Stimulated activated naive CD4-positive, alpha-beta T cell (primary cell): ENCODE measurements around the gene SLC22A1.
"Not testable (repeated sequence)": the region's sequence is repeated elsewhere in the genome, so short reads cannot be mapped to it uniquely, and the experiment has no call there.

ENCODE experiments used
- DNase-seq, 6 experiments: peaks; one replicate each; lab custom pipeline; 2025; lab: John Stamatoyannopoulos, UW

SLC22A1 gene

DNA sequence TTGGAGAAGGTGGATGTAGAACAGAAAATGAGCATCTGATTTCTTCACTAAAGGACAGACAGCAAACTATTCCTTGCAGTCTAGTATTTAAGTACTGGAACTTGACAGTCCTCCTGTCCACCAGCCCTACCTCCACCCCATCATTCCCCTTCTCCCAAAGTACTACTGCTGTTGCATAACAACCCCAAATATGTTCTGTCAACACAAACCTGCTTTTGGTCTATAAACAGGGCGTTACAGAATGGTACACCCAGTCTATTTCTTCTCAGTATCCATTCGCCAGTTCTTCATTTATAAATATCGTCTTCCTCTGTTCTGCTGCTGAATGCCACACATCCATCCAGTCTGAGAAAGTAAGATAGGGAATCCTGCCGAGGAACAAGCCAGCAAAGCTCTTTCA lies 27.7 kb upstream of the SLC22A1 start:
- no peak for DNase-seq

DNA sequence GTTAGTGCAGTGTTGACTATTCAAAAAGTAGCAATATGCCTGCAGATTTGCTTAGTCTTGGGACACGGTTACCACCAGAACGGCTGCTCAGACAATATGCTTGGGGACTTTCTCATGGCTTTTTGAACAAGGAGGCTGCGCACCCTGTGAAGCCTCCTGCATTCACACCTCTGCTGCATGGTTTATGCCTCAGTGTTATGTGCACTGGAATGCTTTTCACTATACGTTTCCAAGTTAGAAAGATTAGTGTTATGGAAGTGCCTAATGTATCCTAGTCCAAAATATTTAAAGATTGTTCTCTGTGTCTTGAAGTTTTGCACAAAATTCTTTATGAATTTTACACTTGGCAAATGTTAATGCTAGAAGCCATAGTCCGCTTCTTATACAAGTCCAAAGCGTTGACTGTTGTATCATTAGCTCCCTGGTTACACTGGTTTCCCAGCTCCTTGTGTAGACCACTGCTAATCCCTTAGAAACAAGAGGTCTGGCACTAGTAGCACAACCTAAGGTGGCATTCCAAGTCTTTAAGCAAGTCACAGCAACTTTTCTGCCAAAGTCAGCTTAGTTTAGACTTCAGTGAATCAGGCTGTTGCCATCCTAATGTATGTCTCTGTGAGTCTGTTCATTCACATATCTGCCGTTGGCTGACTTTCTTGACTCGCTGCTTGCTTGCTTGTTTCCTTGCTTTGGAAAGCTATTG lies 26.3 kb upstream of the SLC22A1 start:
- no peak for DNase-seq

DNA sequence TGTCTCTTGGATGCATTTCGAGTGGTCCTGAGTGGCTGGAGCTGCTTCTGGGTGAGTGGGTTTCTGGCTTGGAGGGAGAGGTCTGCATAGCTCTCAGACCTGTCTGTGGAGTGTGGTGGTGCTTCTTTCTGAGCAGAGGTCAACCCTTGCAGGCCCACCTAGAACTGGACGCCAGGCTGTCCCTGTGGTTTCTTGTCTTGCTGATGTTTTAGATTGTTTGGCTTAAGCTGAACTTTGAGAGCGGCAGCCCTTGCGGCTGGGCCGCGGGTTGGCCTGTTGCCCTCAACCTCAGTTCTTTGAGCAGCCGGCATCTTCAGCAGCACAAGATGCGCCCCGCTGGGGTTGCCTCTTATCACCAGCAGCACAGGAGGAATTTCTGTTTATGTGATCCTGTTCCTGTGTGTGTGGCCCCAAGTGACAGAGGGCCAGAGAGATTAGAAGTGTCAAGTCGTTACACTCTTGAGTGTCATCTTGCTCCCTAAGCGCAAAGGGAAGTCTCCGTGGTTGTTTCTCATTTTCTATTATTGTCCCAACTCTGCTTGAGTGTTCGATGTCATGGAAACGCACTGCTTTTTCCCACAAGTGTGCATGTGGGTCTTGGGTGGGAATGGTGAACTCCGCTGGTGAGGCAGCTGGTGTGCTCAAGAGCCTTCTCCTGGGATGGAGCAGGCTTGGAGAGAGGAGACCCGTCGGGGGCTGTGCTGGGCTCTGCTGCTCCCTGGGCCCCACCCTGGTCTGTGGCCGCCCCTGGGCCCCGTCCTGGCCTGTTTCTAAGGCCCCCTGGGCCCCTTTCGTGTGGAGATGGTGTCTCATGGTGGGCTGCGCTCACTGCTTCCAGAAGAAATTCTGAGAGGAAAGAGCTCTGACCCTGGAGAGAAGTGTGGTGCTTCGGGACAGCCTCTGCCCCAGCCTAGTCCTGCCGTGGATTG lies 20.1 kb upstream of the SLC22A1 start:
- no peak for DNase-seq

DNA sequence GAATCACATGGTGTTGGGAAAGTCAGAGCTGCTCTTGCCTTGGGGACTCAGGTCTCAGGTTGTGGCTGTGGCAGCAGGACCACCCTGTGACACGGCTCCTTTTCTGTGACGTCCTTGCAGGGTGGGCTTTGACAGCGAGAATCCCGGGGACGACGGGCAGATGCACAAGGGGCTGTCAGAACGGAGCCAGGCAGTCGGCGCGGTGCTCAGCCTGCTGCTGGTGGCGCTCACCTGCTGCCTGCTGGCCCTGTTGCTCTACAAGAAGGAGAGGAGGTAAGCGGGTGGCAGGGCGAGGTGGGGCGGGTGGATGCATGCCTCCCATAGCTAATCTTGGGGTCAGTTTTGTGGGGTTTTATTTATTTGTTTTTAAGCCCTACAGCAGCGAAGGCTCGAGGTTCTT lies 19.2 kb upstream of the SLC22A1 start:
- no peak for DNase-seq

DNA sequence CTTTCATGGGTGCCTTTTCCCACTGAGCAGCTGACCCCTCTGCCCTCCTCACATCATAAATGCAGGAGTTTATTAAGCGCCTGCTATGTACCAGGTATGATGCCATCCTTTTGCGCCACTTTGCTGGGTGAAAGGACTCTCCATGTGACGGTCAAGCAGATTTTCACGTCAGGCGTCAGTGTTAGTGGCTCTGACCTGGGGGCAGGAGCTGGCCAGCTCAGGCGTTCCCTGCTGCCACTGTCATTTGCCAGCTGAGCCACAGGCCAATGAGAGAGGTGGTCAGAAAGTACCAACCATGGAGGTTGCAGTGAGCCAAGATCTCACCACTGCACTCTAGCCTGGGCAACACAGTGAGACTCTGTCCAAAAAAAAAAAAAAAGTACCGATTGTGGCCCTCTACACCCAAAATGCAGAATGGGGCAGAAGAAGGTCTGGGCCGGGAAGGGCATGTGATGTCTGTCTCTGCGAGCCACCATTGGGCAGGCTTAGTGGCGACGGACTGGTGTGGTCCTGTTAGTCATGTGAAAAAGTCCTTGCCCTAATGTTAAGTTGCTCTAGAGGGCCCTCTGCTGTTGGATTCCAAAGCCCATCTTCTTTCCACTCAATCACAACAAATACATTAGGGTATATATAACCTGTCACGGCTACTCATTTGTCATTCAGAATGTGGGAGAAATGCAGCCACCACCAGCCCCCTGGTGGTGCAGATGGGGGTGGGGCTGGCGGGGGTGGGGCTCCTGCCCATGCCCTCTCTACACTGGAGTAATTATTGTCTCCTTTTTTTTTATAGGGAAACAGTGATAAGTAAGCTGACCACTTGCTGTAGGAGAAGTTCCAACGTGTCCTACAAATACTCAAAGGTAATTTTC lies 18.4 kb upstream of the SLC22A1 start:
- peak in 1 of 6 experiments; percentile 7 for DNase-seq

DNA sequence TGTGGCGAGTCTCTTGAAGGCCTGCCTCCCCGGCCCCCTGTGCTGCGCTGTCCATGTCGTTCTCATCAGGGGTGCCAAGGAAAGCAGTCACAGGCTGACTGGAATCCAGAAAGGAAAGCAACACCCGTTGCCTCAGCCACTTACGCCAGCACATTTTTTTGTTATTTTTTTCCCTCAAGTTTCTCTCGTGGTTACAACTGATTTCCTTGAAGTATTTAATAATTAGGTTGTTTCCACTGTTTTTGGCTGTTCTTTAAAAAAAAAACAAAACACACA lies 17.9 kb upstream of the SLC22A1 start:
- no peak for DNase-seq

DNA sequence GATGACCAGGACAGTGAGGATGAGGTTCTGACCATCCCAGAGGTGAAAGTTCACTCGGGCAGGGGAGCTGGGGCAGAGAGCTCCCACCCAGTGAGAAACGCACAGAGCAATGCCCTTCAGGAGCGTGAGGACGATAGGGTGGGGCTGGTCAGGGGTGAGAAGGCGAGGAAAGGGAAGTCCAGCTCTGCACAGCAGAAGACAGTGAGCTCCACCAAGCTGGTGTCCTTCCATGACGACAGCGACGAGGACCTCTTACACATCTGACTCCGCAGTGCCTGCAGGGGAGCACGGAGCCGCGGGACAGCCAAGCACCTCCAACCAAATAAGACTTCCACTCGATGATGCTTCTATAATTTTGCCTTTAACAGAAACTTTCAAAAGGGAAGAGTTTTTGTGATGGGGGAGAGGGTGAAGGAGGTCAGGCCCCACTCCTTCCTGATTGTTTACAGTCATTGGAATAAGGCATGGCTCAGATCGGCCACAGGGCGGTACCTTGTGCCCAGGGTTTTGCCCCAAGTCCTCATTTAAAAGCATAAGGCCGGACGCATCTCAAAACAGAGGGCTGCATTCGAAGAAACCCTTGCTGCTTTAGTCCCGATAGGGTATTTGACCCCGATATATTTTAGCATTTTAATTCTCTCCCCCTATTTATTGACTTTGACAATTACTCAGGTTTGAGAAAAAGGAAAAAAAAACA lies 16.6 kb upstream of the SLC22A1 start:
- no peak for DNase-seq

DNA sequence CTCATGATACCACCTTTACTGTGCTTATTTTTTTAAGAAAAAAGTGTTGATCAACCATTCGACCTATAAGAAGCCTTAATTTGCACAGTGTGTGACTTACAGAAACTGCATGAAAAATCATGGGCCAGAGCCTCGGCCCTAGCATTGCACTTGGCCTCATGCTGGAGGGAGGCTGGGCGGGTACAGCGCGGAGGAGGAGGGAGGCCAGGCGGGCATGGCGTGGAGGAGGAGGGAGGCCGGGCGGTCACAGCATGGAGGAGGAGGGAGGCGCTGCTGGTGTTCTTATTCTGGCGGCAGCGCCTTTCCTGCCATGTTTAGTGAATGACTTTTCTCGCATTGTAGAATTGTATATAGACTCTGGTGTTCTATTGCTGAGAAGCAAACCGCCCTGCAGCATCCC lies 15.6 kb upstream of the SLC22A1 start:
- no peak for DNase-seq

DNA sequence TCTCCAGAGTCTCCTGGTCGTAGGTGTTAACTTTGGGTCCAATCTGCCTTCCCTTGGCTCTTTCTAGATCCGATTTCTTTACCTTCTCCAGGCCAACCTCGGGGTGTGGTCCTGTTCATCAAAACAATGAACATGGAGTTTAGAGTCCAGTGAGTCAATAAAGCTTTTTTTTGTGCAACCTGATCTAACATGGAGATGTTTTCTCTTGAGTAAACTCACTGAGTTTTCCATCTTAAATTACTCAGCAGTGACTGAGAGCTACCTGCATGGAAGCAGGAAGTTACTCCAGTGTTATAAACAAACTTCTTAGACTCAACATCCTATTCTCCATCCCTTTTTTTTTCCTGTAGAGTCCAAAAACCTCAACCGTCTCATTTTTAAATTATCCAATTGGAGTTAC lies 14.9 kb upstream of the SLC22A1 start:
- no peak for DNase-seq

DNA sequence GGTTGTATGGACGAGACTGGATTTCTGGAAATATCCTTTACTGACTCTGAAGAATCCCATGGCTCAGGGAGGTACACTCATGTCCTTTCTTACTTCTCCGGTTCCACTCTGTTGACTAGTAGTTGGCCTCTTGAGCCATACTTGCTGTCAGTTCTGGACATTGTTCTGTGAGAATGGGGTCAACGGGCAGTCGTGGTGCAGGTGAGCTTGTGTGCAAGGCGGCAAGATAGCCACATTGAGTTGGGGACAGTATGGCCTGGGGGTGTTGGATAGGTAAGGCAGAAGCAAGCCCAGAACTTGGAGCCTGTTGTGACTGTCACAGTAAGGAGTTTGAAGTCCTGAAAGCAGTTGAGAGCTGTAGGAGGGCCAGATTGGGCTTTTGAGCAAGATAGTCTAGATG lies 13.5 kb upstream of the SLC22A1 start:
- no peak for DNase-seq

DNA sequence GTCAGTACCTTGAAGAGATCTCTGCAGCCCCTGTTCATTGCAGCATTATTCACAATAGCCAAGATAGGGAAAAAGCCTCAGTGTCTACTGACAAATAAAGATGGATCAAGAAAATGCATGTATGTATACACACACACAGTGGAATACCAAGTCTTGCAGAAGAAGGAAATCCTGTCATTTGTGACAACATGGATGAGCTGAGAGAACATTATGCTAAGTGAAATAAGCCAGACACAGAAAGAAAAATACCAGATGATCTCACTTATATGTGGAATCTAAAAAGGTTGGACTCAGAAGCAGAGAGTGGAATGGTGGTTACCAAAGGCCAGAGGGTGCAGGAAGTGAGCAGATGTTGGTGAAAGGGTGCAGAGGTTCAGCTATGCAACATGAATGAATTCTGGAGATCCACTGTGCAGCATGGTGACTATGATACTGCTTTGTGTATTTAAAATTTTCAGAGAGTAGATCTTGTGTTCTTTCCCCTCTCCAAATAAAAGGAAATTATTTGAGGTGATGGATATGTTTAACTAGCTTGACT lies 11.0 kb upstream of the SLC22A1 start:
- DNase-seq = no peak

DNA sequence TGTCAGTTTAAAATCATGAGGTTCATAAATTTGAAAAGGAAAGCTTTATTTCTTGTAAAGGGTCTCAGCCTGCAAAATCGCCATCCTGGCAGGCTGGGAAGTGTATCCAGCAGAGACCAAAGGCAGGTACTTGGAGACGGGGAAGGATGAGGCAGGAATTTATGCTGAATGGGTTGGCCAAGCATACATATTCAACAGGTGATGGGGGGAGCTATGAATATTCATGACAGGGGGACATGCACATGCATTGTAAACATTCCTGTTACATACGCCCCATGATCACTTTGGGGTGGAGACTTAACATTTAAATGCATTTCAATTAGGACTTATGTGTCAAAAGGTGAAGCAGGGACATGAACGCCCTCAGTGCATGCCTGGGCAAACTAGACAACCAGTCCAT lies 9.8 kb upstream of the SLC22A1 start:
- no peak for DNase-seq

DNA sequence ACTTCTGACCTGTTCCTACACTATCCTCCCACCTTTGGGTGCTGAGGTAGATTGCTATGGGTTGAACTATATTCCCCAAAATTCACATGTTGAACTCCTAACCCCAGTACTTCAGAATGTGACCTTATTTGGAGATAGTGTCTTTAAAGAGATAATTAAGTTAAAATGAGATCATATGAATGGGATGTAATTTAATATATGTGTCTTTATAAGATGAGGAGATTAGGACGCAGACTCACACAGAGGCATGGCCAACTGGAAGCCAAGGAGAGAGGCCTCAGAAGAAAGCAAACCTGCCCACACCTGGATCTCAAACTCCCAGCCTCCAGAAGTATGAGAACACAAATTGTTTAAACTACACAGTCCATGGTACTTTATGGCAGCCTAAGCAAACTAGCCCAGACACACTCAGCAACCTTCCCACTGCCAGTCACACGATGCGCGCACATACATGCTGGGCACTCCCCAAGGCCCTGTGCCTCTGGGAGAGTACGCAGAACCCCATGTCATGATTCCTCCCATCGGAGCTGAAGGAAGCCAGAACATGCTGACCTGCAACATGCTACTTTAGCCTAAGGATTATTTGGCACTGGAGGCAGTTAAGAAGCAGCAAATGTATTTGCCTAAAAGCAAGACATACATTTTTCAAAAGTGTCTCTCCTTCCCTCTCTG lies 8.9 kb upstream of the SLC22A1 start:
- DNase-seq = no peak

DNA sequence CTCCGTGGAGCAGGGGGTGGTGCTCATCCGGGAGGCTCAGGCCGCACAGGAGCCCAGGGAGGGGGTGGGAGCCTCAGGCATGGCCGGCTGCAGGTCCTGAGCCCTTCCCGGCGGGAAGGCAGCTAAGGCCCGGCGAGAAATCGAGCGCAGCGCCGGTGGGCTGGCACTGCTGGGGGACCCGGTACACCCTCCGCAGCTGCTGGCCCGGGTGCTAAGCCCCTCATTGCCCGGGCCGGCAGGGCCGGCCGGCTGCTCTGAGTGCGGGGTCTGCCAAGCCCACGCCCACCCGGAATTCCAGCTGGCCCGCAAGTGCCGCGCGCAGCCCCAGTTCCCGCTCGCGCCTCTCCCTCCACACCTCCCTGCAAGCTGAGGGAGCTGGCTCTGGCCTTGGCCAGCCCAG lies 7.1 kb upstream of the SLC22A1 start:
- DNase-seq = not testable (repeated sequence)

DNA sequence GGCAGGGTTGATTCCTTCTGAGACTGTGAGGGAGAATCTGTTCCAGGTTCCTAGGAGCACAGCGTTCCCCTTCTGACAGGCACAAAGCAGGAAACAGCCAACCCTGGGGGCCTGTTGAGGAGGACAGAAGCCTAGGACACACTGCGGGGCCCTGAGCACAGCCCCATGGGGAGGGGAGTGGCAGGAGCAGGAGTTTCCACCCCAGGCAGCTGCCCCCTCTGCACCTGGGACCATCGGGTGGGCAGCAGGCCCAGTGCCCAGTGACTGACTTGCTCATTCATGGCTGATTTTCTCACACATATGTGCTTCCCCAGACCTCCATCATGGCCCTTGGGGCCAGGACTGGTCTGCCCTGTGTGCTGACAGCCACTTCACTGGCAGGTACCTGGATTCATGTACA lies 6.2 kb upstream of the SLC22A1 start:
- no peak for DNase-seq

DNA sequence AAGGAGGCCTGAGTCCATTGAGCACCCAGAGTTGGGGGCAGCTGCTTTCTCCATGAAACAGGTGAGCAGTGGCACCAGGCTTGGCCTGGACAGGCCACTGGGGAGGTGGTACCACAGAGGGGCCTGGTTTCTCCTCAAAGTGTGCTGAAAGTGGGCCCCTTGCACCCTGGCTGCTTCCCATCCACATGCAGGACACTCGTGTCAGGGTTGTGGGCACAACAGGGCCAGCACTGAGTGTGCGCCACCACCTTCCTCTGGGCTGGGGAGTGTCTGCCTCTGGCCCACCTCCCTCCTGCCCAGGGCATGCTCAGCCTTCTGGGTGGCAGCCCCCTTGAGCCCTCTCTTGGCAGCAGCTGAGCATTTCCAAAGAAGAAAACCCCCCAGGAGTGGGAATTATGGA lies 5.2 kb upstream of the SLC22A1 start:
- DNase-seq = no peak

DNA sequence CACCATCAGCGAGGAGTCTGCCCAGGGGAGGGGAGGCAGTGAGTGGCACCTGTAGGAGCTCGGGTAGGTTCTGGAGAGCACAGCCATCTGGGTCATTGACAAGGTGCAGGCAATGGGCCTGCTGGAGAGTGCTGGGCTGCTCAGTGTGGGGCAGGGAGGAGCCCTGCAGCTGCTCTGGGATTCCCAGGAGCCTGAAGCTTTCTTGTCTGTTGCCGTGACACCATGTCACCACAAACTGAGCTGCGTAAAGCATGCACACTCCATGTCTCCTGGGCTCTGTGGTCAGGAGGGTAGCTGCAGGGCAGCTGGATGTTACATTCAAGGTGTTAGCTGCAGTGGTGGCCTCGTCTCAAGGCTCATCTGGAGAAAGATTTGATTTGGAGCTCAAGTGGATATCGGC lies 4.5 kb upstream of the SLC22A1 start:
- no peak for DNase-seq

DNA sequence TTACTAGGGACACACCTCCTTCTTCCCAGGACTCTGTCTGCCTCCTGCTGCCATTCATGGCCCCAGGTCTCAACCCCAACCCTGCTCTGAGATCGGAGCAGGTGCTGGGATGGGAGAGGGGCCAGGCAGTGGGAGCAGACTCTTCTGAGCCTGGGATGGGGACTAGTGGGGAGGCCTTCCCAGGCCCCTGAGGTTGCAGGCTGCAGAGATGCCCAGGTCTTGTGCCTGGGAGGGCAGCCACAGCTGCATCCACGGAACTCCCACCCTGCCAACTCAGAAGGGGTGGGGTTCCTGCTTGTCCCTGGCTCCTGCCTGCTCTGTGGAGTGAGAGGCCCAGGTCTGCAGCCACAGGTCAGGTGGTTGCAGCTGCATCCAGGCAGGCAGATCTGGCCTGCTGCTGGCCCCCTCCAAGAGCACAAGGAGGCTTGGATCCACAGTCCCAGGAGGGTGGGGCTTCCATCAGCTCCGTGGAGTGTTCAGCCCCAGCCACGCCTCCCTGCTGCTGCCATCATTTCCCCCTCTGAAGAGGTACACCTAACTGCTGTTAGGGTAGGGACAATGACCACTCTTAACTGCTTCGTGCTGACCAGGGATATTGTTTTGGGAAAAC lies 2.9 kb upstream of the SLC22A1 start:
- DNase-seq = no peak

DNA sequence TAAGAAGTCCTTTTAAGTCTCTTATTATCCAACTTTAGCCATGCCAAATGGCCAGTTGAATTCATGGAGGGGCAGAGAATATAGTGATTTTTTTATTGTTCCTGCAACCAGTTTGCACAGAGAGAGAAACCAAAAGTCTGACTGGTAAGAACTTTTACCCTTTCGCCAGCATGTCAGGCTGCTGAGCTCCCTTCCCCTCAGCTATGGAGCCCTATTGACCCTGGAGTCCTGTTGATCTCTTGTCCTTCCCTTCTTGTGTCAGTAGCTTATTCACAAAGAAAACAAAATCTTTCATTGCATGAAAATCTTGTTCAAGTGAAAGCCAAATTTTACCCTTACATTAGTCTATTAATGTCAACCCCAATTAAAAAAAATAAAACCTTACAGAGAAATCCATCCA lies 1.5 kb upstream of the SLC22A1 start:
- DNase-seq = no peak

DNA sequence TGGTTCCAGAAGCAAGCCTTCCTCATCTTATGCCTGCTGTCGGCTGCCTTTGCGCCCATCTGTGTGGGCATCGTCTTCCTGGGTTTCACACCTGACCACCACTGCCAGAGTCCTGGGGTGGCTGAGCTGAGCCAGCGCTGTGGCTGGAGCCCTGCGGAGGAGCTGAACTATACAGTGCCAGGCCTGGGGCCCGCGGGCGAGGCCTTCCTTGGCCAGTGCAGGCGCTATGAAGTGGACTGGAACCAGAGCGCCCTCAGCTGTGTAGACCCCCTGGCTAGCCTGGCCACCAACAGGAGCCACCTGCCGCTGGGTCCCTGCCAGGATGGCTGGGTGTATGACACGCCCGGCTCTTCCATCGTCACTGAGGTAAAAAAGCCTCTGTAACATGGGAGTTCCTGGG lies 366 bp downstream of the SLC22A1 start:
- DNase-seq = no peak

DNA sequence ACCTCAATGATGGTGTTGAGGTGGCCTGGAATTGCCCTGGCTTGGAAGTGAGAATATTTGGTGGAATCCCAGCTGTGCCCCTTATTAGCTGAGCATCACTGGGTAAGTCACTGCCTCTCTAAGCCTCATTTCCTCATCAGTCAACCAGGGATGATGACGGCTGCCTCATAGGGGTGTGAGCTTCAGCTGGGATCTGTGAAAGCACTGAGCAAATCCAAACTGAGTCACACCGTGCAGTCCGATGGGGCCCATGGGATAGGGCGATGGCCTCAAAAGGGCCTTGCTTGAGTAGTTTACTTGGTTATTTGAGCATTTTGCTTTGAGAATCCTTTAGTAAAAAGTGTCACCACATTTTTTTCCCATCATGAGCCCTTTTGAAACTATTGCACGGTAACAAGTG lies 1.1 kb downstream of the SLC22A1 start:
- no peak for DNase-seq
